ENCODE data around the gene CYP2W1. TPM values are rescaled to one million over a fixed set of nuclear protein-coding genes. Genes with fewer than 3 reads are reported as not detected.
"Not testable (repeated sequence)": the region's sequence is repeated elsewhere in the genome, so short reads cannot be mapped to it uniquely, and the experiment has no call there.

The CYP2W1 gene
- total RNA-seq, 1 experiment from 2014 or later: not detected

GRCh38 chr7:999149-999879, 16.3 kb downstream of the CYP2W1 start:
- Mint-ChIP-seq H3K27me3 (ENCODE audit: insufficient read depth, unreplicated experiment) (no peaks in the 10 kb centered on the region), H3K4me1 (ENCODE audit: insufficient read depth, unreplicated experiment) (no peaks in the 10 kb centered on the region), H3K27ac (ENCODE audit: low read depth, unreplicated experiment) (no peak overlapping the region), H3K4me3 (ENCODE audit: unreplicated experiment) (no peak overlapping the region), H3K36me3 (ENCODE audit: insufficient read depth, unreplicated experiment) (peaks cover 31% of the 10 kb centered on the region), H3K9me3 (ENCODE audit: unreplicated experiment) (no peaks in the 10 kb centered on the region)
- no peak for DNase-seq (ENCODE audit: unreplicated experiment)
- no TSS peak for BruUV-seq (replicated peaks)
- ChIA-PET POLR2A (interaction anchor here (0.8 kb wide), 1 partner anchor 27 kb away, joined by 3 read pairs; no protein-coding TSS in a partner anchor), CTCF (interaction anchor here (0.6 to 0.7 kb wide), 2 partner anchors 192 to 214 kb away, joined by 3 to 4 read pairs; no protein-coding TSS in a partner anchor)
- intact Hi-C loops (cut with micrococcal nuclease): no loop called here
- TF ChIP-seq, protein P1, sequence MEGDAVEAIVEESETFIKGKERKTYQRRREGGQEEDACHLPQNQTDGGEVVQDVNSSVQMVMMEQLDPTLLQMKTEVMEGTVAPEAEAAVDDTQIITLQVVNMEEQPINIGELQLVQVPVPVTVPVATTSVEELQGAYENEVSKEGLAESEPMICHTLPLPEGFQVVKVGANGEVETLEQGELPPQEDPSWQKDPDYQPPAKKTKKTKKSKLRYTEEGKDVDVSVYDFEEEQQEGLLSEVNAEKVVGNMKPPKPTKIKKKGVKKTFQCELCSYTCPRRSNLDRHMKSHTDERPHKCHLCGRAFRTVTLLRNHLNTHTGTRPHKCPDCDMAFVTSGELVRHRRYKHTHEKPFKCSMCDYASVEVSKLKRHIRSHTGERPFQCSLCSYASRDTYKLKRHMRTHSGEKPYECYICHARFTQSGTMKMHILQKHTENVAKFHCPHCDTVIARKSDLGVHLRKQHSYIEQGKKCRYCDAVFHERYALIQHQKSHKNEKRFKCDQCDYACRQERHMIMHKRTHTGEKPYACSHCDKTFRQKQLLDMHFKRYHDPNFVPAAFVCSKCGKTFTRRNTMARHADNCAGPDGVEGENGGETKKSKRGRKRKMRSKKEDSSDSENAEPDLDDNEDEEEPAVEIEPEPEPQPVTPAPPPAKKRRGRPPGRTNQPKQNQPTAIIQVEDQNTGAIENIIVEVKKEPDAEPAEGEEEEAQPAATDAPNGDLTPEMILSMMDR (IDR thresholded peaks at IDR 0.05; ENCODE audit: unreplicated experiment): no peak

- Mint-ChIP-seq H3K9me3 (ENCODE audit: unreplicated experiment) (no peaks in the 10 kb centered on the region), H3K4me3 (ENCODE audit: unreplicated experiment) (no peak overlapping the region), H3K27me3 (ENCODE audit: insufficient read depth, unreplicated experiment) (no peaks in the 10 kb centered on the region), H3K4me1 (ENCODE audit: insufficient read depth, unreplicated experiment) (no peaks in the 10 kb centered on the region), H3K36me3 (ENCODE audit: insufficient read depth, unreplicated experiment) (peaks cover 31% of the 10 kb centered on the region), H3K27ac (ENCODE audit: low read depth, unreplicated experiment) (peak overlapping the region; percentile 71)
- intact Hi-C loops (cut with micrococcal nuclease): no loop called here
- POLR2A ChIA-PET: interaction anchor here (0.8 kb wide), 1 partner anchor 28 kb away, joined by 3 read pairs; no protein-coding TSS in a partner anchor
- TF ChIP-seq, protein P1 (IDR thresholded peaks at IDR 0.05; ENCODE audit: unreplicated experiment): no peak
- CTCF ChIA-PET: interaction anchor here (0.6 kb wide), 1 partner anchor 213 kb away, joined by 3 read pairs; no protein-coding TSS in a partner anchor
- no TSS peak for BruUV-seq (replicated peaks)
- DNase-seq (ENCODE audit: unreplicated experiment): no peak
Observed at GRCh38 chr7:999941-1000935, 17.3 kb downstream of the CYP2W1 start.

GRCh38 chr7:1001069-1001770, 18.2 kb downstream of the CYP2W1 start:
- DNase-seq (ENCODE audit: unreplicated experiment); H3K9me3 Mint-ChIP-seq (ENCODE audit: unreplicated experiment); BruUV-seq (replicated peaks): not testable (repeated sequence)

GRCh38 chr7:1002026-1002425, 19.0 kb downstream of the CYP2W1 start:
- H3K27ac Mint-ChIP-seq (ENCODE audit: low read depth, unreplicated experiment); H3K4me1 Mint-ChIP-seq (ENCODE audit: insufficient read depth, unreplicated experiment); CTCF ChIA-PET; intact Hi-C loops (cut with micrococcal nuclease); POLR2A ChIA-PET; H3K9me3 Mint-ChIP-seq (ENCODE audit: unreplicated experiment); H3K27me3 Mint-ChIP-seq (ENCODE audit: insufficient read depth, unreplicated experiment); H3K4me3 Mint-ChIP-seq (ENCODE audit: unreplicated experiment); DNase-seq (ENCODE audit: unreplicated experiment); BruUV-seq (replicated peaks): not testable (repeated sequence)
- H3K36me3 Mint-ChIP-seq (ENCODE audit: insufficient read depth, unreplicated experiment): peaks cover 23% of the 10 kb centered on the region

More at GRCh38 chr7:1001069-1001770, 18.2 kb downstream of the CYP2W1 start:
- H3K4me1 Mint-ChIP-seq (ENCODE audit: insufficient read depth, unreplicated experiment); H3K27me3 Mint-ChIP-seq (ENCODE audit: insufficient read depth, unreplicated experiment); H3K4me3 Mint-ChIP-seq (ENCODE audit: unreplicated experiment); intact Hi-C loops (cut with micrococcal nuclease); CTCF ChIA-PET; POLR2A ChIA-PET: not testable (repeated sequence)
- Mint-ChIP-seq H3K36me3 (ENCODE audit: insufficient read depth, unreplicated experiment) (peaks cover 27% of the 10 kb centered on the region), H3K27ac (ENCODE audit: low read depth, unreplicated experiment) (peak overlapping the region; percentile 71)

- DNase-seq (ENCODE audit: unreplicated experiment); BruUV-seq (replicated peaks); H3K27me3 Mint-ChIP-seq (ENCODE audit: insufficient read depth, unreplicated experiment); intact Hi-C loops (cut with micrococcal nuclease); H3K4me1 Mint-ChIP-seq (ENCODE audit: insufficient read depth, unreplicated experiment); H3K9me3 Mint-ChIP-seq (ENCODE audit: unreplicated experiment); H3K4me3 Mint-ChIP-seq (ENCODE audit: unreplicated experiment); POLR2A ChIA-PET; H3K27ac Mint-ChIP-seq (ENCODE audit: low read depth, unreplicated experiment); CTCF ChIA-PET: not testable (repeated sequence)
- peaks cover 22% of the 10 kb centered on the region for H3K36me3 Mint-ChIP-seq (ENCODE audit: insufficient read depth, unreplicated experiment)
Observed at GRCh38 chr7:1002445-1002844, 19.5 kb downstream of the CYP2W1 start.
